ENCODE data around the gene TRAPPC10.
A peak's percentile ranks its signal among the peaks of the same experiment; 100 is the strongest.

Gene TRAPPC10

GRCh38 chr21:44087426-44088400 is 75.6 kb downstream of the TRAPPC10 start:
- no peaks in the 10 kb centered on the region for H3K9me3 ChIP-seq
- no peak for TF ChIP-seq CTCF (IDR thresholded peaks at IDR 0.05)
- peaks cover 87% of the 10 kb centered on the region for H3K36me3 ChIP-seq
- H3K27me3 ChIP-seq: no peaks in the 10 kb centered on the region
- peak overlapping the region in 1 of 2 experiments; percentile 19 for H3K4me3 ChIP-seq (ENCODE audit: low read depth in 1 of 2, low read length in 1 of 2)
- H3K27ac ChIP-seq: peak overlapping the region; percentile 86
- H3K4me1 ChIP-seq (ENCODE audit: control insufficient read depth in 1 of 2, insufficient read depth in 1 of 2, low read depth in 1 of 2, low read length in 1 of 2): peaks cover 36 to 38% of the 10 kb centered on the region in 2 experiments

- peak overlapping the region in 1 of 2 experiments; percentile 7 for H3K4me3 ChIP-seq (ENCODE audit: low read depth in 1 of 2, low read length in 1 of 2)
- H3K27ac ChIP-seq: peak overlapping the region; percentile 86
- no peaks in the 10 kb centered on the region for H3K27me3 ChIP-seq
- no peaks in the 10 kb centered on the region for H3K9me3 ChIP-seq
- no peak for TF ChIP-seq CTCF (IDR thresholded peaks at IDR 0.05)
- peaks cover 36 to 38% of the 10 kb centered on the region in 2 experiments for H3K4me1 ChIP-seq (ENCODE audit: control insufficient read depth in 1 of 2, insufficient read depth in 1 of 2, low read depth in 1 of 2, low read length in 1 of 2)
- peaks cover 87% of the 10 kb centered on the region for H3K36me3 ChIP-seq
These were observed 76.3 kb downstream of the TRAPPC10 start for GRCh38 chr21:44088401-44088780.

GRCh38 chr21:44089001-44089911 is 77.1 kb downstream of the TRAPPC10 start:
- no peak for TF ChIP-seq CTCF (IDR thresholded peaks at IDR 0.05)
- Histone ChIP-seq H3K4me3 (ENCODE audit: low read depth in 1 of 2, low read length in 1 of 2) (peak overlapping the region; percentile 18 to 33), H3K27ac (peak overlapping the region; percentile 86), H3K4me1 (ENCODE audit: control insufficient read depth in 1 of 2, insufficient read depth in 1 of 2, low read depth in 1 of 2, low read length in 1 of 2) (peaks cover 36 to 38% of the 10 kb centered on the region in 2 experiments), H3K27me3 (no peaks in the 10 kb centered on the region), H3K9me3 (no peaks in the 10 kb centered on the region), H3K36me3 (peaks cover 87% of the 10 kb centered on the region)

GRCh38 chr21:44090325-44090724 is 78.2 kb downstream of the TRAPPC10 start:
- no peak for TF ChIP-seq CTCF (IDR thresholded peaks at IDR 0.05)
- Histone ChIP-seq H3K4me3 (ENCODE audit: low read depth in 1 of 2, low read length in 1 of 2) (no peak overlapping the region), H3K27ac (peak overlapping the region; percentile 86), H3K36me3 (peaks cover 85% of the 10 kb centered on the region), H3K4me1 (ENCODE audit: control insufficient read depth in 1 of 2, insufficient read depth in 1 of 2, low read depth in 1 of 2, low read length in 1 of 2) (peaks cover 36 to 38% of the 10 kb centered on the region in 2 experiments), H3K27me3 (no peaks in the 10 kb centered on the region), H3K9me3 (no peaks in the 10 kb centered on the region)

- TF ChIP-seq CTCF (IDR thresholded peaks at IDR 0.05): no peak
- Histone ChIP-seq H3K36me3 (peaks cover 67% of the 10 kb centered on the region), H3K4me3 (ENCODE audit: low read depth in 1 of 2, low read length in 1 of 2) (no peak overlapping the region), H3K4me1 (ENCODE audit: control insufficient read depth in 1 of 2, insufficient read depth in 1 of 2, low read depth in 1 of 2, low read length in 1 of 2) (peaks cover 35 to 36% of the 10 kb centered on the region in 2 experiments), H3K9me3 (no peaks in the 10 kb centered on the region), H3K27me3 (no peaks in the 10 kb centered on the region), H3K27ac (no peak overlapping the region)
These were observed 80.1 kb downstream of the TRAPPC10 start for GRCh38 chr21:44092211-44092610.
